ENCODE results near the gene FBP1. TPM values are rescaled to one million over a fixed set of nuclear protein-coding genes. Genes with fewer than 3 reads are reported as not detected.

FBP1 gene
- total and polyA plus RNA-seq, 8 donors: 19.5 to 39.2 (median 24.1) TPM

DNA sequence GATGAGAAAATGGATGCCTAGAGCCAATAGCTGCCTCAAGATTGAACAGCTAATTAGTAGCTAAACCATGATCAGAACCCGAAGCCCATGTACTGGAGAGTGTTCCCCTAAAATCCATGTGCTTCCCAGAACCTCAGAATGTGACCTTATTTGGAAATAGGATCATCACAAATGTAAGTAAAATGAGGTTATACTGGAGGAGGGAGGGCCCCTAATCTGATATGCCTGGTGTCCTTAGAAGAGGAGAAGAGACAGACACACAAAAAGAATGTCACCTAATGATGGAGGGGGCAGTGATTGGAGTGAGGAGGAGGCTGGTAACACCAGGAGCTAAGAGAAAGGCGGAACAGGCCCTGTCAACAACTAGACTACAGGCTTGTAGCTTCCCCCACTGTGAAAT is 41.3 kb upstream of the FBP1 start:
- no peaks in the 10 kb centered on the region for H3K36me3 ChIP-seq
- DNase-seq: no peak
- H3K27ac ChIP-seq: no peak overlapping the region
- no peak for ATAC-seq
- H3K4me1 ChIP-seq: no peaks in the 10 kb centered on the region
- intact Hi-C loops (cut with DNase I): loop anchor here in 1 of 3 donors (5.0 to 10.0 kb wide), 2 partner anchors 94 to 447 kb away; no protein-coding TSS in a partner anchor
- TF ChIP-seq, protein P1, sequence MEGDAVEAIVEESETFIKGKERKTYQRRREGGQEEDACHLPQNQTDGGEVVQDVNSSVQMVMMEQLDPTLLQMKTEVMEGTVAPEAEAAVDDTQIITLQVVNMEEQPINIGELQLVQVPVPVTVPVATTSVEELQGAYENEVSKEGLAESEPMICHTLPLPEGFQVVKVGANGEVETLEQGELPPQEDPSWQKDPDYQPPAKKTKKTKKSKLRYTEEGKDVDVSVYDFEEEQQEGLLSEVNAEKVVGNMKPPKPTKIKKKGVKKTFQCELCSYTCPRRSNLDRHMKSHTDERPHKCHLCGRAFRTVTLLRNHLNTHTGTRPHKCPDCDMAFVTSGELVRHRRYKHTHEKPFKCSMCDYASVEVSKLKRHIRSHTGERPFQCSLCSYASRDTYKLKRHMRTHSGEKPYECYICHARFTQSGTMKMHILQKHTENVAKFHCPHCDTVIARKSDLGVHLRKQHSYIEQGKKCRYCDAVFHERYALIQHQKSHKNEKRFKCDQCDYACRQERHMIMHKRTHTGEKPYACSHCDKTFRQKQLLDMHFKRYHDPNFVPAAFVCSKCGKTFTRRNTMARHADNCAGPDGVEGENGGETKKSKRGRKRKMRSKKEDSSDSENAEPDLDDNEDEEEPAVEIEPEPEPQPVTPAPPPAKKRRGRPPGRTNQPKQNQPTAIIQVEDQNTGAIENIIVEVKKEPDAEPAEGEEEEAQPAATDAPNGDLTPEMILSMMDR (IDR thresholded peaks at IDR 0.05): no peak
- H3K4me3 ChIP-seq: no peak overlapping the region
- 68 to 77% methylated on average over 2 of the region's 2 CpGs for WGBS, 2 donors
- H3K9me3 ChIP-seq: no peaks in the 10 kb centered on the region
- no peaks in the 10 kb centered on the region for H3K27me3 ChIP-seq
- FAIRE-seq: no peak

DNA sequence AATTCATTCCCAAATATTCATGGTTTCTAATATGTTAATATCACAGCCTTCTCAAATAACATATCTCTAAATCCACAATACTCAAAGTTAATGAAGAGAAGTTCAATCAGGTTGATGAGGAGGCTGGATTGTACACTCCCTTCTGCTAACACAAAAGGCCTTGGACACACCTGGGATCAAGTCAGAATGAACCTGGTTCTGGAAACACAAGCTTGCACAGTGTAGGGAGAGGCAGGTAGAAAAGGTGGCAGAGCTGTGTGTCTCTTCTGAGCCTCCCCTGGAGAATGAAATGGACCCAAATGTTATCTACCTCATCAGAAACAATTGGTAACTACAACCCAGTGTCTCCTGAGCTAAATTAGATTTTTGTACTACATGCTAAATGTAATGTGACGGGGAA is 40.7 kb upstream of the FBP1 start:
- no peaks in the 10 kb centered on the region for H3K36me3 ChIP-seq
- H3K4me3 ChIP-seq: no peak overlapping the region
- ATAC-seq: peak in 1 of 4 donors; percentile 54
- no peak for DNase-seq
- intact Hi-C loops (cut with DNase I): loop anchor here in 1 of 3 donors (5.0 to 10.0 kb wide), 2 partner anchors 95 to 447 kb away; no protein-coding TSS in a partner anchor
- FAIRE-seq: no peak
- TF ChIP-seq, protein P1 (IDR thresholded peaks at IDR 0.05): no peak
- WGBS, 2 donors: 87 to 90% methylated on average over 1 of the region's 1 CpG
- no peak overlapping the region for H3K27ac ChIP-seq
- H3K9me3 ChIP-seq: no peaks in the 10 kb centered on the region
- peaks cover 0 to 4% (median 0%) of the 10 kb centered on the region in 3 donors for H3K4me1 ChIP-seq
- H3K27me3 ChIP-seq: no peaks in the 10 kb centered on the region

DNA sequence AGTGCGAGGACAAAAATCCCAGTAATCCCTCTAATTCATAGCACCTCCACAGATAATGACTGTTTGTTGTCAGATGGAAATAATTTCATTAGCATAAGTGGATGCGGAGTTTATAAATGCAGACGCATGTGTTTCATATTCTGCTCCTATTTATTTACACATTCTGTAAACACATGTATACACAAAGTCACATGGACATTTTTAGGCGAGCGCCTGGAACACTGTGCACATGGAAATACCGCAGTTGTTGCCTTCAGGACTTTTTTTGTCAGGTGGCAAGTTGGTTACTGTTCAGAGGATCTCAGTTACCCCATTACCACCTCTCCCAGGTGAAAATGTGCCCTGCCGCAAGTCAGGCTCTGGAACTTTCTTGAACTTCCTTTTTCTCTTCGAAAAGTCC is 40.3 kb upstream of the FBP1 start:
- H3K4me3 ChIP-seq: no peak overlapping the region
- FAIRE-seq (no peak), ATAC-seq (no peak), DNase-seq (no peak)
- TF ChIP-seq, protein P1 (IDR thresholded peaks at IDR 0.05): no peak
- no peaks in the 10 kb centered on the region for H3K9me3 ChIP-seq
- 81 to 84% methylated on average over 8 of the region's 8 CpGs for WGBS, 2 donors
- H3K27ac ChIP-seq: no peak overlapping the region
- intact Hi-C loops (cut with DNase I): no loop called here
- peaks cover 0 to 4% (median 0%) of the 10 kb centered on the region in 3 donors for H3K4me1 ChIP-seq
- H3K27me3 ChIP-seq: no peaks in the 10 kb centered on the region
- no peaks in the 10 kb centered on the region for H3K36me3 ChIP-seq

DNA sequence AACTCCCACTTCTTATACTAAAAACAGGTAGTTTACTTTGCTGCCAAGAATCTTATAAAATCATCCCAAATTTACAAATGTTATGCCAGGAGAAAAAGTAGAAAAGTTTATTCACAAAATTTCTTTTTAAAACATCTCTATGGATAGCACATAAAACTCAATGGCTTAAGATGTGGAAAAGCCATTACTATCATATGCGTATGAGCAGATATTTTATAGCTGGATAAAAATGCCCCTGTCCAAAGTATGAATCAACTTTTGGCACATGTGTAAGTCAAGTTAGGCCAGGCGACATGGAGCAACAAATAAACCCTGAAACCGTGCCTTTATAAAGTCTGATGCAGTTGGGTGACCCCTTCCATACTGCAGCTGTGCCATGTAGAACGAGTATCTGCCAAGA is 38.6 kb upstream of the FBP1 start:
- intact Hi-C loops (cut with DNase I): no loop called here
- DNase-seq (no peak), FAIRE-seq (no peak), ATAC-seq (no peak)
- Histone ChIP-seq H3K9me3 (no peaks in the 10 kb centered on the region), H3K27ac (no peak overlapping the region), H3K4me3 (no peak overlapping the region), H3K36me3 (no peaks in the 10 kb centered on the region), H3K4me1 (peaks cover 0 to 4% (median 0%) of the 10 kb centered on the region in 3 donors), H3K27me3 (no peaks in the 10 kb centered on the region)
- TF ChIP-seq, protein P1 (IDR thresholded peaks at IDR 0.05): no peak
- 74 to 84% methylated on average over 4 of the region's 4 CpGs for WGBS, 2 donors

DNA sequence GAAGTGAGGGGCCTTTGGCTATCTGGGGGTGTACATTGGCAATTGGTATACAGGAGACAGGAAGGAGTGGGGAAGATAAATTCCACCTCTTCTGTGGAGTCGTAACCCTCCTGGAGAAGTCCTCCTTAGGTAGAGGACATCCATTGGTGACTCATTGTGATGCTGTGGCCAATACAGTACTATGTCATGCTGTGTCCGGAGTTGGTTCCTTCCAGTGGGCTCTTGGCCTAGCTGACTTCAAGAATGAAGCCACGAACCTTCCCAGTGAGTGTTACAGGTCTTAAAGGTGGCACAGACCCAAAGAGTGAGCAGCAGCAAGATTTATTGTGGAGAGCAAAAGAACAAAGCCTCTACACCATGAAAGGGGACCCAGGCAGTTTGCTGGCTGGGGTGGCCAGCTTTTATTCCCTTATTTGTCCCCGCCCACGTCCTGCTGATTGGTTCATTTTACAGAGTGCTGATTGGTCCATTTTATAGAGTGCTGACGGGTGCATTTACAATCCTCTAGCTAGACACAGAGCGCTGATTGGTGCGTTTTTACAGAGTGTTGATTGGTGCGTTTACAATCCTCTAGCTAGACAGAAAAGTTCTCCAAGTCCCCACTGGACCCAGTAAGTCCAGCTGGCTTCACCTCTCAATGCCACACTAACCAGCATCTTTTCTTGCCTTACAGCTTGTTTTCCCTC is 37.3 kb upstream of the FBP1 start:
- H3K36me3 ChIP-seq: no peaks in the 10 kb centered on the region
- FAIRE-seq: no peak
- peaks cover 0 to 4% (median 0%) of the 10 kb centered on the region in 3 donors for H3K4me1 ChIP-seq
- no peaks in the 10 kb centered on the region for H3K27me3 ChIP-seq
- no peak for ATAC-seq
- 89 to 94% methylated on average over 9 of the region's 9 CpGs for WGBS, 2 donors
- H3K27ac ChIP-seq: no peak overlapping the region
- no peak for DNase-seq
- TF ChIP-seq, protein P1 (IDR thresholded peaks at IDR 0.05): no peak
- no peaks in the 10 kb centered on the region for H3K9me3 ChIP-seq
- intact Hi-C loops (cut with DNase I): no loop called here
- no peak overlapping the region for H3K4me3 ChIP-seq

Measured in pancreas (tissue), 10 donors.